Osteocyte (in vitro differentiated cells): ENCODE results near the gene MTUS2. TPM values are rescaled to one million over a fixed set of nuclear protein-coding genes. Genes with fewer than 3 reads are reported as not detected.
"Not testable (repeated sequence)": the region's sequence is repeated elsewhere in the genome, so short reads cannot be mapped to it uniquely, and the experiment has no call there.

Experiments
- DNase-seq: peaks from one replicate; pipeline ENCODE4 v3.0.0; 2021; ENCODE audit warnings: mixed read lengths; ENCODE audit not compliant: unreplicated experiment; ENCODE audit errors: extremely low spot score
- H3K27ac Mint-ChIP-seq: one replicate; pipeline ENCODE4 v1.8.0; 2021; ENCODE audit warnings: mild to moderate bottlenecking, mixed read lengths; ENCODE audit not compliant: unreplicated experiment
- H3K27me3 Mint-ChIP-seq: one replicate; pipeline ENCODE4 v1.8.0; 2021; ENCODE audit warnings: mixed read lengths; ENCODE audit not compliant: unreplicated experiment
- H3K36me3 Mint-ChIP-seq: one replicate; pipeline ENCODE4 v1.8.0; 2021; ENCODE audit warnings: mixed read lengths; ENCODE audit not compliant: unreplicated experiment
- H3K4me1 Mint-ChIP-seq: one replicate; pipeline ENCODE4 v1.8.0; 2021; ENCODE audit warnings: mixed read lengths; ENCODE audit not compliant: unreplicated experiment
- H3K4me3 Mint-ChIP-seq: one replicate; pipeline ENCODE4 v1.8.0; 2021; ENCODE audit warnings: mild to moderate bottlenecking, moderate library complexity, mixed read lengths; ENCODE audit not compliant: unreplicated experiment
- H3K9me3 Mint-ChIP-seq: one replicate; pipeline ENCODE4 v1.8.0; 2021; ENCODE audit warnings: mixed read lengths; ENCODE audit not compliant: unreplicated experiment
- CTCF ChIP-seq: fragments of 200-600 bp; sonication (generic); IDR thresholded peaks from 2 replicates; pipeline ENCODE4 v1.5.0; 2021; ENCODE audit warnings: antibody characterized with exemption, mild to moderate bottlenecking, moderate library complexity
- total RNA-seq: library from RNA; stranded (reverse); gene quantifications from 2 replicates; pipeline ENCODE4 v1.2.1, GENCODE V29; 2021

MTUS2 gene
- total RNA-seq, 1 donor from 2014 or later = 0.05 TPM

GRCh38 chr13:29386246-29386645 is 566.1 kb downstream of the MTUS2 start:
- TF ChIP-seq CTCF = no peak
- Mint-ChIP-seq H3K27ac (no peak overlapping the region), H3K9me3 (no peaks in the 10 kb centered on the region), H3K4me1 (no peaks in the 10 kb centered on the region), H3K4me3 (no peak overlapping the region), H3K36me3 (no peaks in the 10 kb centered on the region), H3K27me3 (peaks cover 15% of the 10 kb centered on the region)
- DNase-seq = no peak

GRCh38 chr13:29390598-29390997 is 570.5 kb downstream of the MTUS2 start:
- H3K4me1 Mint-ChIP-seq, H3K36me3 Mint-ChIP-seq, H3K4me3 Mint-ChIP-seq, H3K9me3 Mint-ChIP-seq, H3K27ac Mint-ChIP-seq, DNase-seq: not testable (repeated sequence)
- H3K27me3 Mint-ChIP-seq = peaks cover 34% of the 10 kb centered on the region

DNA sequence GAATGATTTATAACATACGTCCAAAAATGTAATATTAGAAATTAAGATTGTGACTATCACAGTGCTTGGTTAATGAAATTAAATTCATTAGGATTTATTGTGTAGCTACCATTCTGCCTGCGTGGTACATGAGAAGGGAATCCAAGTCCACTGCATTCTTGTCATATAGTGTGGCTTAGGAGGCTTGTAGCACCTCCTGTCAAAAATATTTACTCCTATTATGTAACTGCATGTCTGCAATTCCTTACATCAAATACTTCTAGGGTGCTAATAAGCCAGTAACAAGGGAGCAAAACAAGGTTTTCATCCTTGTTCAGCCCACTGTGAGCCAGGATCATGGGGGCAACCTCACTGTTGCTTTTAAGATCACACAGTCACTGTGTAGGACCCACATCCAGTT is 576.3 kb downstream of the MTUS2 start:
- peaks cover 1% of the 10 kb centered on the region for H3K4me1 Mint-ChIP-seq
- DNase-seq = no peak
- H3K36me3 Mint-ChIP-seq = no peaks in the 10 kb centered on the region
- H3K4me3 Mint-ChIP-seq = no peak overlapping the region
- no peak for TF ChIP-seq CTCF
- no peaks in the 10 kb centered on the region for H3K9me3 Mint-ChIP-seq
- no peak overlapping the region for H3K27ac Mint-ChIP-seq
- peaks cover 65% of the 10 kb centered on the region for H3K27me3 Mint-ChIP-seq

DNA sequence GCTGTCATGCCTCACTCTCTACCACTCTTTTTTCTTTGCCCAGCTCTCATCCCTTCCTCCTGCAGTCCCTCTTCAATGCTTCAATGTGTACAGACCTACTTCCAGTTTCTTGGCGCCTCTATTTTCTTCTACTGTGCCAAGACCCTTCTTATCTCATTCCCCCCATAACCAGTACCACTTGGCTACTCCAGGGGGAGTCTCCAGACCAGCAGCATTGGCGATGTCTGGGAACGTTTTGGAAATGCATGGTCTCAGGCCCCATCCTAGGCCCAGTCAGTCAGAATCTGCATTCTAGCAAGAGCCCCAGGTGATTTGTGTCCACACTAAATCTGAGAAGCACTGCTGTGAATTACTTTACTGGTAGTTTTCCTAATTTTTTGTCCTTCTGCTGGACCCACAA is 577.1 kb downstream of the MTUS2 start:
- TF ChIP-seq CTCF = no peak
- H3K4me1 Mint-ChIP-seq = no peaks in the 10 kb centered on the region
- no peak overlapping the region for H3K27ac Mint-ChIP-seq
- H3K4me3 Mint-ChIP-seq = no peak overlapping the region
- H3K27me3 Mint-ChIP-seq = peaks cover 66% of the 10 kb centered on the region
- no peak for DNase-seq
- no peaks in the 10 kb centered on the region for H3K9me3 Mint-ChIP-seq
- H3K36me3 Mint-ChIP-seq = no peaks in the 10 kb centered on the region

GRCh38 chr13:29402166-29402636 is 582.1 kb downstream of the MTUS2 start:
- no peaks in the 10 kb centered on the region for H3K4me1 Mint-ChIP-seq

More at GRCh38 chr13:29402166-29402636, 582.1 kb downstream of the MTUS2 start:
- Mint-ChIP-seq H3K27me3 (peaks cover 55% of the 10 kb centered on the region), H3K4me3 (no peak overlapping the region), H3K27ac (no peak overlapping the region), H3K9me3 (no peaks in the 10 kb centered on the region), H3K36me3 (no peaks in the 10 kb centered on the region)
- no peak for TF ChIP-seq CTCF
- no peak for DNase-seq
